ENCODE results near the gene CD7. TPM values are rescaled to one million over a fixed set of nuclear protein-coding genes. Genes with fewer than 3 reads are reported as not detected.

CD7 gene
- 0.07 to 0.12 TPM in 2 of 5 replicates, not detected in the others for total RNA-seq (2022; extraction: Qiagen RNA extraction)

GRCh38 chr17:82317394-82318168, at the start of gene CD7:
CD7 (minus strand) TSS chr17:82317608; CDS start chr17:82317495, 113 bp downstream.

GRCh38 chr17:82358465-82359350, 41.3 kb upstream of the CD7 start, which contains the start of gene TEX19:
TEX19 (plus strand) TSS chr17:82359247; CDS start chr17:82362151, 2,904 bp downstream.

GRCh38 chr17:82333279-82334171, 16.1 kb upstream of the CD7 start, which contains the start of gene SECTM1:
SECTM1 (minus strand) TSS chr17:82333766; CDS start chr17:82327240, 6,526 bp downstream.

GRCh38 chr17:82273327-82274133, 43.9 kb downstream of the CD7 start, which contains the start of gene CSNK1D:
CSNK1D (minus strand) TSS chr17:82273700; CDS start chr17:82273381, 319 bp downstream.

Other genes with a start within 250 kb of the CD7 start
- 106 to 149 TPM (median 139 TPM) in 5 replicates for gene FASN, start 219.4 kb downstream of the CD7 start, total RNA-seq (2022; extraction: Qiagen RNA extraction)
- 22.1 to 34.3 TPM (median 30.0 TPM) in 5 replicates for gene CCDC57, start 104.8 kb downstream of the CD7 start, total RNA-seq (2022; extraction: Qiagen RNA extraction)
- 114 to 157 TPM (median 151 TPM) in 5 replicates for gene SLC16A3, start 88.6 kb downstream of the CD7 start, total RNA-seq (2022; extraction: Qiagen RNA extraction)
- 191 to 231 TPM (median 228 TPM) in 5 replicates for gene CSNK1D, start 43.9 kb downstream of the CD7 start, total RNA-seq (2022; extraction: Qiagen RNA extraction)
- 1.3 to 2.5 TPM (median 2.0 TPM) in 5 replicates for gene SECTM1, start 16.2 kb upstream of the CD7 start, total RNA-seq (2022; extraction: Qiagen RNA extraction)
- 0.26 to 0.51 TPM (median 0.39 TPM) in 5 replicates for gene TEX19, start 41.6 kb upstream of the CD7 start, total RNA-seq (2022; extraction: Qiagen RNA extraction)
- gene UTS2R, start 54.2 kb upstream of the CD7 start, total RNA-seq (2022; extraction: Qiagen RNA extraction) = not detected in 5 replicates
- gene HEXD, start 100.7 kb upstream of the CD7 start, total RNA-seq (2022; extraction: Qiagen RNA extraction) = 9.5 to 14.5 TPM (median 13.3 TPM) in 5 replicates
- gene OGFOD3, start 101.0 kb upstream of the CD7 start, total RNA-seq (2022; extraction: Qiagen RNA extraction) = 17.0 to 26.6 TPM (median 23.8 TPM) in 5 replicates
- gene CYBC1, start 133.1 kb upstream of the CD7 start, total RNA-seq (2022; extraction: Qiagen RNA extraction) = 48.8 to 62.6 TPM (median 58.5 TPM) in 5 replicates
- gene NARF, start 141.1 kb upstream of the CD7 start, total RNA-seq (2022; extraction: Qiagen RNA extraction) = 46.9 to 60.5 TPM (median 55.4 TPM) in 5 replicates
- gene FOXK2, start 202.1 kb upstream of the CD7 start, total RNA-seq (2022; extraction: Qiagen RNA extraction) = 47.1 to 59.7 TPM (median 55.2 TPM) in 5 replicates

All from A549 treated with Mapracorat at 1 μM for 4 hours (cell line).